ENCODE results near the gene SVEP1.

- TF ChIP-seq CTCF (IDR thresholded peaks at IDR 0.05): no peak
- TF ChIP-seq ZFX (IDR thresholded peaks at IDR 0.05; ENCODE audit: borderline replicate concordance): no peak
Observed at GRCh38 chr9:110338143-110338542, 241.4 kb downstream of the SVEP1 start.

Measured in 22Rv1 (cell line).